ENCODE measurements around the gene MYO18A. TPM values are rescaled to one million over a fixed set of nuclear protein-coding genes. Genes with fewer than 3 reads are reported as not detected.

MYO18A gene
- total RNA-seq, 2 donors from 2014 or later = 43.8 to 56.7 TPM

DNA sequence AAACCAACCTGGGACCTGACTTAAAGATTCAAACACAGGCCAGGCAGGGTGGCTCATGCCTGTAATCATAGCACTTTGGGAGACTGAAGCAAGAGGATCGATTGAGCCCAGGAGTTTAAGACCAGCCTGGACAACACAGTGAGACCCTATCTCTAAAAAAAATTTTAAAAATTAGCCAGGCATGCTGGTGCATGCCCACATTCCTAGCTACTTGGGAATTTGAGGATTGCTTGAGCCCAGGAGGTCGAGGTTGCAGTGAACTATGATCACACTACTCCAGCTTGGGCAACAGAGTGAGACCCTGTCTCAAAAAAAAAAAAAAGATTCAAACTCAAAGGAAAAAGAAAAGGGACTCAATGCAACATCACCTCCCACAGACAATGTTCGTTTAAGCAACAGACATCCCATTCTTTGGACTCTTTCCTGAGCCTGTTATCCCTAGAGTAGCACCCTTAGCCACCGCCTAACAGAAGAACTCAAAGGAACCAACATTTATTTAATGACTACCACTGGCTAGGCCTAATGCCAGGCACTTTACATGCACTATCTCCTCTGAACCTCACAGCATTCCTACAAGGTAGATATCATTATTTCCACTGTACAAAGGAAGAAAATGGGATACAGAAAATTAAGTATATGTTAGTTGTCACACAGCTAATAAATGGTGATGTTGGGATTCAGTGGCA is 12.7 kb downstream of the MYO18A start:
- Mint-ChIP-seq H3K4me1 (no peaks in the 10 kb centered on the region), H3K27ac (no peak overlapping the region), H3K9me3 (no peaks in the 10 kb centered on the region), H3K36me3 (ENCODE audit: low read depth) (peaks cover 13% of the 10 kb centered on the region), H3K27me3 (ENCODE audit: insufficient read depth) (no peaks in the 10 kb centered on the region), H3K4me3 (no peak overlapping the region)
- 85 to 92% methylated on average over 4 of the region's 4 CpGs for WGBS, 2 experiments (ENCODE audit: insufficient coverage in 1 of 2, insufficient read length in 1 of 2)
- H3K27ac ChIP-seq (ENCODE audit: low read depth, low read length) = no peak overlapping the region
- H3K9ac ChIP-seq (ENCODE audit: extremely low read depth, low read length, poor library complexity, severe bottlenecking) = no peak overlapping the region
- H3K4me1 ChIP-seq (ENCODE audit: control insufficient read depth, insufficient read depth, low read length) = no peaks in the 10 kb centered on the region
- no peaks in the 10 kb centered on the region for H3K27me3 ChIP-seq (ENCODE audit: control insufficient read depth, insufficient read depth, low read length, poor library complexity, severe bottlenecking)
- no peak for DNase-seq
- H3K36me3 ChIP-seq (ENCODE audit: control insufficient read depth, insufficient read depth, low read length) = peaks cover 12% of the 10 kb centered on the region
- no peak overlapping the region for H3K4me3 ChIP-seq (ENCODE audit: low read length)
- TF ChIP-seq, protein P1, sequence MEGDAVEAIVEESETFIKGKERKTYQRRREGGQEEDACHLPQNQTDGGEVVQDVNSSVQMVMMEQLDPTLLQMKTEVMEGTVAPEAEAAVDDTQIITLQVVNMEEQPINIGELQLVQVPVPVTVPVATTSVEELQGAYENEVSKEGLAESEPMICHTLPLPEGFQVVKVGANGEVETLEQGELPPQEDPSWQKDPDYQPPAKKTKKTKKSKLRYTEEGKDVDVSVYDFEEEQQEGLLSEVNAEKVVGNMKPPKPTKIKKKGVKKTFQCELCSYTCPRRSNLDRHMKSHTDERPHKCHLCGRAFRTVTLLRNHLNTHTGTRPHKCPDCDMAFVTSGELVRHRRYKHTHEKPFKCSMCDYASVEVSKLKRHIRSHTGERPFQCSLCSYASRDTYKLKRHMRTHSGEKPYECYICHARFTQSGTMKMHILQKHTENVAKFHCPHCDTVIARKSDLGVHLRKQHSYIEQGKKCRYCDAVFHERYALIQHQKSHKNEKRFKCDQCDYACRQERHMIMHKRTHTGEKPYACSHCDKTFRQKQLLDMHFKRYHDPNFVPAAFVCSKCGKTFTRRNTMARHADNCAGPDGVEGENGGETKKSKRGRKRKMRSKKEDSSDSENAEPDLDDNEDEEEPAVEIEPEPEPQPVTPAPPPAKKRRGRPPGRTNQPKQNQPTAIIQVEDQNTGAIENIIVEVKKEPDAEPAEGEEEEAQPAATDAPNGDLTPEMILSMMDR (conservative IDR thresholded peaks at IDR 0.05) = no peak
- H3K9me3 ChIP-seq (ENCODE audit: control insufficient read depth, low read length) = no peaks in the 10 kb centered on the region

DNA sequence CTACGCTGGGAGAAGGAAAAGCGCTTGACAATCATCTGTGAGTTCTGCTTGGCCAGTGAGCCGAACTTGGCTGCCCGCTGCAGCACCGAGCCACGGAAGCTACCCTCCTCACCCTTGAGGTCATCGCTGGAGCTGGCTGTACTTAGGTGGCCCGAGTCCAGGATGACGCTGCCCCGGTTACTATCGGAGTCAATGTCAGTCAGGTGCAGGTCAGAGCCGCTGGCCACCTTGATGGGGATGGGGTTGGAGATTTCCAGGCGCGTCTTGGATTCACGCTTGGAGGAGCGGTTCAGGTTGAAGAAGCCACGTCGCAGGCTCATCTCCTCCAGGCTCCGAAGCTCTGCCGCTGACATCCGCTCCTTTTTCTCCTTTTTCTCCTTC is 13.7 kb downstream of the MYO18A start:
- TF ChIP-seq, protein P1 (conservative IDR thresholded peaks at IDR 0.05) = no peak
- H3K4me1 ChIP-seq (ENCODE audit: control insufficient read depth, insufficient read depth, low read length) = no peaks in the 10 kb centered on the region
- Mint-ChIP-seq H3K4me3 (no peak overlapping the region), H3K27ac (no peak overlapping the region), H3K27me3 (ENCODE audit: insufficient read depth) (no peaks in the 10 kb centered on the region), H3K4me1 (no peaks in the 10 kb centered on the region), H3K9me3 (no peaks in the 10 kb centered on the region), H3K36me3 (ENCODE audit: low read depth) (peaks cover 13% of the 10 kb centered on the region)
- no peak for DNase-seq
- H3K4me3 ChIP-seq (ENCODE audit: low read length) = no peak overlapping the region
- 94% methylated on average over 18 to 21 of the region's 21 CpGs for WGBS, 2 experiments (ENCODE audit: insufficient coverage in 1 of 2, insufficient read length in 1 of 2)
- H3K9ac ChIP-seq (ENCODE audit: extremely low read depth, low read length, poor library complexity, severe bottlenecking) = no peak overlapping the region
- no peaks in the 10 kb centered on the region for H3K27me3 ChIP-seq (ENCODE audit: control insufficient read depth, insufficient read depth, low read length, poor library complexity, severe bottlenecking)
- peaks cover 12% of the 10 kb centered on the region for H3K36me3 ChIP-seq (ENCODE audit: control insufficient read depth, insufficient read depth, low read length)
- no peaks in the 10 kb centered on the region for H3K9me3 ChIP-seq (ENCODE audit: control insufficient read depth, low read length)
- no peak overlapping the region for H3K27ac ChIP-seq (ENCODE audit: low read depth, low read length)

DNA sequence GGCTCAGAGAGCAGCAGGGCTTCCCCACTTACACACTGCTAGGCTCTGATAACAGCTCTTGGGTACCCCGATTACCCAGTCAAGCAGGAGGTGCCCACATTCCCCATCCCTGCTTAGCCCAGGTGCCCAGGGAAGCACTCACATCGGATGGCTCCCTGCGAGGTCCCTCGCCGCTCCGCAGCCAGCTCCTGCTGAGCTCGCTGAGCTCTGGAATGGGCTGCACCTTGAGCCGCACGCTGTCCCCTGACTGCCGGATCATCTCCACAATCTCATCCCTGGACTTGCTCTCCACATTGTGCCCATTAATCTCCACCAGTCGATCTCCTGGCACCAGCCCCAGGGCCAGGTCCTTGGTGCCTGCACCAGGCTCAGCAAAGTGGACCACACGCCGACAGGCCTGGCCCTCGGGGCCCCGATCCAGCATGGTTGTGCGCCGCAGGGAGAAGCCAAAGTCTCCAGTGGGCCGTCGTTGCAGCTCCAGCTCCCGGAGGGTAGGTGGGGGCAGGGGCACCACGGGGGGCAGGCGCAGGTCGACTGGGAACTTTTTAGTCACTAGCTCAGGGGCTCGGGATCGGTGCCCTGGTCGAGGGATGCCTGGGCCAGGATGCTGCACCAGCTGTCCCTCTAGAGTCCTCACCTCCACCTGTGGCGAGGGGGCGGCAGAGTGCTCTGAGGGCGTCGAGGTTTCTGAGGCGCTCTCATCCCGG is 14.2 kb downstream of the MYO18A start:
- H3K4me1 ChIP-seq (ENCODE audit: control insufficient read depth, insufficient read depth, low read length) = no peaks in the 10 kb centered on the region
- H3K4me3 ChIP-seq (ENCODE audit: low read length) = no peak overlapping the region
- H3K27me3 ChIP-seq (ENCODE audit: control insufficient read depth, insufficient read depth, low read length, poor library complexity, severe bottlenecking) = no peaks in the 10 kb centered on the region
- no peak for DNase-seq
- peaks cover 12% of the 10 kb centered on the region for H3K36me3 ChIP-seq (ENCODE audit: control insufficient read depth, insufficient read depth, low read length)
- Mint-ChIP-seq H3K9me3 (no peaks in the 10 kb centered on the region), H3K36me3 (ENCODE audit: low read depth) (peaks cover 13% of the 10 kb centered on the region), H3K4me1 (no peaks in the 10 kb centered on the region), H3K4me3 (no peak overlapping the region), H3K27me3 (ENCODE audit: insufficient read depth) (no peaks in the 10 kb centered on the region), H3K27ac (no peak overlapping the region)
- no peak overlapping the region for H3K27ac ChIP-seq (ENCODE audit: low read depth, low read length)
- H3K9me3 ChIP-seq (ENCODE audit: control insufficient read depth, low read length) = no peaks in the 10 kb centered on the region
- TF ChIP-seq, protein P1 (conservative IDR thresholded peaks at IDR 0.05) = no peak
- no peak overlapping the region for H3K9ac ChIP-seq (ENCODE audit: extremely low read depth, low read length, poor library complexity, severe bottlenecking)
- WGBS, 2 experiments (ENCODE audit: insufficient coverage in 1 of 2, insufficient read length in 1 of 2) = 94% methylated on average over 22 to 32 of the region's 32 CpGs

Data from endodermal cell (in vitro differentiated cells).